ENCODE results near the gene SLC44A3. TPM values are rescaled to one million over a fixed set of nuclear protein-coding genes. Genes with fewer than 3 reads are reported as not detected.

The SLC44A3 gene
- total and polyA plus RNA-seq, 2 experiments from 2014 or later, result 1.2 to 17.8 TPM

DNA sequence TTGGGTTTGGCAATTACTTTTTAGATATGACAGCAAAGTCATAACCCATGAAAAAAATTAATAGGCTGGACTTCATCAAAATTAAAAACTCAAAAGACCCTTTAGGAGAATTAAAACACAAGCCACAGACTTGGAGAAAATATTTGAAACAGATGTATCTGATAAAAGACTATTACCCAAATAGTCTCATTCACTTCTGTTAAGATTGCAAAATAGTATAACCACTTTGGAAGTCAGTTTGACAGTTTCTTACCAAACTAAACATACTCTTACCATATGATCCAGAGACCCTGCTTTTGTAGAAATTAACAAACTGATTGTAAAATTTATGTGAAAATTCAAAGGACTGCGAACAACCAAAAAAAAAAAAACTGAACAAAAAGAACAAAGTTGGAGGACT lies 32.5 kb upstream of the SLC44A3 start:
- peaks cover 2% of the 10 kb centered on the region for H3K4me1 ChIP-seq (ENCODE audit: low read depth)
- no peak overlapping the region for H3K4me3 ChIP-seq
- H3K9me3 ChIP-seq (ENCODE audit: low read depth), result no peaks in the 10 kb centered on the region
- DNase-seq (ENCODE audit: low read depth in 1 of 2, low spot score in 1 of 2), result no peak
- TF ChIP-seq, protein P1, sequence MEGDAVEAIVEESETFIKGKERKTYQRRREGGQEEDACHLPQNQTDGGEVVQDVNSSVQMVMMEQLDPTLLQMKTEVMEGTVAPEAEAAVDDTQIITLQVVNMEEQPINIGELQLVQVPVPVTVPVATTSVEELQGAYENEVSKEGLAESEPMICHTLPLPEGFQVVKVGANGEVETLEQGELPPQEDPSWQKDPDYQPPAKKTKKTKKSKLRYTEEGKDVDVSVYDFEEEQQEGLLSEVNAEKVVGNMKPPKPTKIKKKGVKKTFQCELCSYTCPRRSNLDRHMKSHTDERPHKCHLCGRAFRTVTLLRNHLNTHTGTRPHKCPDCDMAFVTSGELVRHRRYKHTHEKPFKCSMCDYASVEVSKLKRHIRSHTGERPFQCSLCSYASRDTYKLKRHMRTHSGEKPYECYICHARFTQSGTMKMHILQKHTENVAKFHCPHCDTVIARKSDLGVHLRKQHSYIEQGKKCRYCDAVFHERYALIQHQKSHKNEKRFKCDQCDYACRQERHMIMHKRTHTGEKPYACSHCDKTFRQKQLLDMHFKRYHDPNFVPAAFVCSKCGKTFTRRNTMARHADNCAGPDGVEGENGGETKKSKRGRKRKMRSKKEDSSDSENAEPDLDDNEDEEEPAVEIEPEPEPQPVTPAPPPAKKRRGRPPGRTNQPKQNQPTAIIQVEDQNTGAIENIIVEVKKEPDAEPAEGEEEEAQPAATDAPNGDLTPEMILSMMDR (IDR thresholded peaks at IDR 0.05; ENCODE audit: low read depth, low read length), result no peak
- no peak overlapping the region for H3K27ac ChIP-seq
- no peaks in the 10 kb centered on the region for H3K36me3 ChIP-seq
- no peaks in the 10 kb centered on the region for H3K27me3 ChIP-seq

DNA sequence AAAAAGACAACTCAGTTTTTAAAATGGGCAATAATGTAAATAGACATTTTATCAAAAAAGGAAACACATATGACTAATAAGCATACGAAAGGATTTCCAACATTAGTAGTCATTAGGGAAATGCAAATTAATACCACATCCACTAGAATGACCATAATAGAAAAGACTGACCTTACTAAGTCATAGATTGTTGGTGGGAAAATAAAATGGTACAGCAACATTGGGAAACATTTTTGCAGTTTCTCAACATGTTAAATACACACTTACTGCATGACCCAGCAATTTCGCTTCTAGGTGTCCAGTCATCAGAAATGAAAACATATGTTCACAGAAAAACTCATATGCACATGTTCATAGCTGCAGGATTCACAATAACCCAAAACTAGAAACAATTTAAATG lies 29.9 kb upstream of the SLC44A3 start:
- Histone ChIP-seq H3K27ac (no peak overlapping the region), H3K27me3 (no peaks in the 10 kb centered on the region), H3K4me3 (no peak overlapping the region), H3K9me3 (ENCODE audit: low read depth) (no peaks in the 10 kb centered on the region), H3K36me3 (no peaks in the 10 kb centered on the region), H3K4me1 (ENCODE audit: low read depth) (peaks cover 8% of the 10 kb centered on the region)
- TF ChIP-seq, protein P1 (IDR thresholded peaks at IDR 0.05; ENCODE audit: low read depth, low read length), result no peak
- peak in 1 of 2 donors; percentile 29 for DNase-seq (ENCODE audit: low read depth in 1 of 2, low spot score in 1 of 2)

DNA sequence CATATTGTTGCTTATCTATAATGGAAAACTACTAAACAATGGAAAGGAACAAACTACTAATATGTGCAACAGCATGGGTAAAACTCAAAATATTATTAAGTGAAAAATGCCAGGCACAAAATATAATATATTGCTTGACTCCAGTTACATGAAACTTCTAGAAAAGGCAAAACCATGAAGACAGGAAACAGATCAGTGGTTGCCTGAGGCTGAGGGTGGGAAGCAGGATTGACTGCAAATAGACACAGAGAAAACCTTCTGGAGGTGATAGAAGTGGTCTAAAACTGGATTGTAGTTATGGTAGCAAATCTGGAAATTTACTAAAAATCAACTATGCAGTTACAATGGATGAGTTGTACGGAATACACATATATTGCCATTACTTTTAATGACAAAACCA lies 29.5 kb upstream of the SLC44A3 start:
- TF ChIP-seq, protein P1 (IDR thresholded peaks at IDR 0.05; ENCODE audit: low read depth, low read length), result no peak
- Histone ChIP-seq H3K4me1 (ENCODE audit: low read depth) (peaks cover 8% of the 10 kb centered on the region), H3K27ac (no peak overlapping the region), H3K9me3 (ENCODE audit: low read depth) (no peaks in the 10 kb centered on the region), H3K36me3 (no peaks in the 10 kb centered on the region), H3K4me3 (no peak overlapping the region), H3K27me3 (no peaks in the 10 kb centered on the region)
- no peak for DNase-seq (ENCODE audit: low read depth in 1 of 2, low spot score in 1 of 2)

DNA sequence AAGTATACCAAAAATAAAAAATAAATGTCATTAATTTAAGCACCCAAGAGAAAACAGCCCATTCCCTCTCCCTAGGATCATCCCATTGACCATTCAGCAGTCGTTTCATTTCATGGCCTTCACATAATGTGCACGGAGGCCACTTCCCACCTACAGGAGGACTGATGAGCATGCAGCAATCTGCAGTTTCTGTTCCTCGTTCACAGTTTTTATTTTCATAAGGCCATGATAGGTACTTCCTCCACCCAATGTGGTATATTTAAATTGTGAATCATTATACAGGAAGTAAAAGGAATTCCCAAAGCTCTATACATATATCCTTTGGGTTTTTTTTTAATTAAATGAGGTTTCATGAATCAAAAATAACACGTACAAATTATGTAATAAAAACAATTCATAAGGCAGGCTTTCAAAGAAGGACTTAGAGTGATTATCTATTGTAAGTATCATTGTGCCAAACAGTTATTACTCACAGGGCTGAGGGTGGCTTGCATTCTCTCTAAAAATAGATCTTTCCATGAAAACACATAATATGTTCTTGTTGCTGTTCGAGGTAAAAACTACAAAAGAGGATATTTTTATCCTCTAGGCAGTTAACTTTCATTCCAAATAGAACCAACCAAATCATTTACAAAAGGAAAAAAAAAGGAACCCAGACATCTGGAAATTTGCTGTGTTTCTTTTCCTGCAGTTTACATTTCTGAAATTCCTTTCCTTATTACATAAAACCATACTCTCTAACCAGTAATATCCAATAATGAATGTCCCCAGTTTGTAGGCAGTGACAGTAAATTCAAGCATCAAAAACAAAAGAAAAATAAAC lies 27.5 kb upstream of the SLC44A3 start:
- Histone ChIP-seq H3K27me3 (no peaks in the 10 kb centered on the region), H3K9me3 (ENCODE audit: low read depth) (no peaks in the 10 kb centered on the region), H3K4me1 (ENCODE audit: low read depth) (peaks cover 8% of the 10 kb centered on the region), H3K4me3 (no peak overlapping the region), H3K36me3 (no peaks in the 10 kb centered on the region), H3K27ac (no peak overlapping the region)
- TF ChIP-seq, protein P1 (IDR thresholded peaks at IDR 0.05; ENCODE audit: low read depth, low read length), result peak; percentile 30
- DNase-seq (ENCODE audit: low read depth in 1 of 2, low spot score in 1 of 2), result peak in 1 of 2 donors; percentile 63

DNA sequence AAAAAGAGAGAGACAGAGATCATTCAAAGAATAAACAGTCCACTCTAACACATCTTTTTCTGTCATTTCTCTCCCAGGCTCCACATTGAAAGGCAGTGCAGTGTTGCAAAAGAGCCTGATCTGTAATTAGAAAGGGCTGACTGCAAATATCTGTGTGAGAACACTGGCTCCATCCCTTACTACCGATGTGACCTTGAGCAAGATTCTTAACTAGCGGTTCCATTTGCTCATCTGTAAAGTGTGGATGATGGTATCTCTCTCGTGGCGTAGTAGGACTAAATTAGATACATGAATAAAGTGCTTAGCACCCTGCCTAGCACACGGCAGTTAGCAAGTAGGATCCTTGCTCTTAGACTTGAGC lies 26.9 kb upstream of the SLC44A3 start:
- TF ChIP-seq, protein P1 (IDR thresholded peaks at IDR 0.05; ENCODE audit: low read depth, low read length), result no peak
- Histone ChIP-seq H3K27me3 (no peaks in the 10 kb centered on the region), H3K4me1 (ENCODE audit: low read depth) (peaks cover 8% of the 10 kb centered on the region), H3K4me3 (no peak overlapping the region), H3K9me3 (ENCODE audit: low read depth) (no peaks in the 10 kb centered on the region), H3K27ac (no peak overlapping the region), H3K36me3 (no peaks in the 10 kb centered on the region)
- DNase-seq (ENCODE audit: low read depth in 1 of 2, low spot score in 1 of 2), result peak in 1 of 2 donors; percentile 40
